Transverse colon (tissue), 4 donors: ENCODE measurements around the gene NFYA.

Experiments used
- CTCF ChIP-seq, 5 experiments: fragments of 200-600 bp in 3 of 5; fragments of 450-650 bp in 2 of 5; sonication (generic) in 3 of 5; IDR thresholded peaks; 1 replicate in 2 of 5; 2 replicates in 3 of 5; pipeline ENCODE4 v1.5.1; 2016 to 2017; ENCODE audit warnings: antibody characterized with exemption in 5 of 5, inconsistent platforms in 3 of 5, mild to moderate bottlenecking in 2 of 5, moderate library complexity in 1 of 5
- EP300 ChIP-seq: sonication (generic); formaldehyde crosslinking; IDR thresholded peaks from one replicate; pipeline ENCODE4 v1.6.1; 2017; ENCODE audit warnings: antibody characterized with exemption, low read depth
- POLR2A ChIP-seq: fragments of 450-650 bp; IDR thresholded peaks from one replicate; pipeline ENCODE4 v1.6.1; 2016; ENCODE audit warnings: antibody characterized with exemption, mild to moderate bottlenecking, moderate library complexity
- POLR2AphosphoS5 ChIP-seq, 3 donors: sonication (generic); formaldehyde crosslinking; IDR thresholded peaks; one replicate each; pipeline ENCODE4 v1.6.1; 2016; ENCODE audit warnings: antibody characterized with exemption in 3 of 3

GRCh38 chr6:41027241-41027640, 45.5 kb upstream of the NFYA start:
- TF ChIP-seq CTCF (IDR thresholded peaks at IDR 0.05) (no peak), POLR2A (no peak), POLR2AphosphoS5 (IDR thresholded peaks at IDR 0.05) (no peak), EP300 (no peak)
